ENCODE results near the gene LINGO3. TPM values are rescaled to one million over a fixed set of nuclear protein-coding genes. Genes with fewer than 3 reads are reported as not detected.
A peak's percentile ranks its signal among the peaks of the same experiment; 100 is the strongest.

Gene LINGO3
- total RNA-seq, 2 experiments from 2014 or later, result 0.16 to 0.27 TPM

- POLR2A ChIA-PET, result interaction anchor here (0.9 to 11.0 kb wide), 5 partner anchors 12 to 41 kb away, joined by 3 to 102 read pairs (median 4); partner anchors contain the start of genes AMH, JSRP1 and PLEKHJ1
Observed at GRCh38 chr19:2277138-2277537, 30.8 kb downstream of the LINGO3 start.

GRCh38 chr19:2276429-2276986 lies 31.4 kb downstream of the LINGO3 start:
- no peak for TF ChIP-seq CTCF (IDR thresholded peaks at IDR 0.05)
- no peak for DNase-seq
- Mint-ChIP-seq H3K9me3 (no peaks in the 10 kb centered on the region), H3K4me3 (no peak overlapping the region), H3K36me3 (ENCODE audit: low read depth) (peaks cover 28% of the 10 kb centered on the region), H3K27ac (no peak overlapping the region), H3K4me1 (ENCODE audit: low read depth) (peaks cover 29% of the 10 kb centered on the region), H3K27me3 (no peaks in the 10 kb centered on the region)
- ChIA-PET POLR2A (interaction anchor here (0.9 to 11.0 kb wide), 5 partner anchors 12 to 41 kb away, joined by 3 to 102 read pairs (median 4); partner anchors contain the start of genes AMH, JSRP1 and PLEKHJ1), CTCF (interaction anchor here (1.0 to 4.9 kb wide), 3 partner anchors 117 to 334 kb away, joined by 3 to 29 read pairs (median 10); no protein-coding TSS in a partner anchor)
- no peak for ATAC-seq
- intact Hi-C loops (cut with micrococcal nuclease), result loop anchor here (5.0 kb wide), 1 partner anchor 116 kb away; no protein-coding TSS in a partner anchor

More at GRCh38 chr19:2277138-2277537, 30.8 kb downstream of the LINGO3 start:
- no peaks in the 10 kb centered on the region for H3K9me3 Mint-ChIP-seq
- H3K36me3 Mint-ChIP-seq (ENCODE audit: low read depth), result peaks cover 23% of the 10 kb centered on the region
- H3K4me1 Mint-ChIP-seq (ENCODE audit: low read depth), result peaks cover 31% of the 10 kb centered on the region
- H3K4me3 Mint-ChIP-seq, result no peak overlapping the region
- no peak for ATAC-seq
- CTCF ChIA-PET, result interaction anchor here (0.9 to 1.0 kb wide), 2 partner anchors 39 to 334 kb away, joined by 3 read pairs; no protein-coding TSS in a partner anchor
- no peak for TF ChIP-seq CTCF (IDR thresholded peaks at IDR 0.05)
- no peak overlapping the region for H3K27ac Mint-ChIP-seq
- intact Hi-C loops (cut with micrococcal nuclease), result loop anchor here (5.0 kb wide), 1 partner anchor 115 kb away; no protein-coding TSS in a partner anchor
- no peak for DNase-seq
- no peaks in the 10 kb centered on the region for H3K27me3 Mint-ChIP-seq

GRCh38 chr19:2275588-2276428 lies 32.1 kb downstream of the LINGO3 start:
- H3K4me3 Mint-ChIP-seq, result no peak overlapping the region
- peaks cover 34% of the 10 kb centered on the region for H3K36me3 Mint-ChIP-seq (ENCODE audit: low read depth)
- no peak for ATAC-seq
- DNase-seq, result no peak
- ChIA-PET CTCF (interaction anchor here (1.0 to 4.9 kb wide), 4 partner anchors 13 to 120 kb away, joined by 3 to 29 read pairs (median 8); partner anchors contain the start of gene PLEKHJ1), POLR2A (interaction anchor here (0.7 to 11.0 kb wide), 8 partner anchors 12 to 126 kb away, joined by 3 to 102 read pairs (median 3); partner anchors contain the start of genes AMH and JSRP1)
- peaks cover 31% of the 10 kb centered on the region for H3K4me1 Mint-ChIP-seq (ENCODE audit: low read depth)
- H3K9me3 Mint-ChIP-seq, result no peaks in the 10 kb centered on the region
- no peak for TF ChIP-seq CTCF (IDR thresholded peaks at IDR 0.05)
- H3K27me3 Mint-ChIP-seq, result no peaks in the 10 kb centered on the region
- H3K27ac Mint-ChIP-seq, result no peak overlapping the region
- intact Hi-C loops (cut with micrococcal nuclease), result loop anchor here (5.0 kb wide), 1 partner anchor 116 kb away; no protein-coding TSS in a partner anchor

- peaks cover 31% of the 10 kb centered on the region for H3K4me1 Mint-ChIP-seq (ENCODE audit: low read depth)
- TF ChIP-seq CTCF (IDR thresholded peaks at IDR 0.05), result no peak
- no peak overlapping the region for H3K4me3 Mint-ChIP-seq
- ATAC-seq, result no peak
- no peaks in the 10 kb centered on the region for H3K27me3 Mint-ChIP-seq
- intact Hi-C loops (cut with micrococcal nuclease), result loop anchor here (5.0 kb wide), 1 partner anchor 117 kb away; no protein-coding TSS in a partner anchor
- H3K36me3 Mint-ChIP-seq (ENCODE audit: low read depth), result peaks cover 36% of the 10 kb centered on the region
- CTCF ChIA-PET, result interaction anchor here (1.0 to 4.9 kb wide), 10 partner anchors 8 to 123 kb away, joined by 3 to 29 read pairs (median 6); partner anchors contain the start of genes PEAK3 and PLEKHJ1
- peak overlapping the region; percentile 52 for H3K27ac Mint-ChIP-seq
- DNase-seq, result peak; percentile 60
- POLR2A ChIA-PET, result interaction anchor here (0.7 to 11.0 kb wide), 7 partner anchors 13 to 127 kb away, joined by 3 to 102 read pairs (median 3); partner anchors contain the start of genes AMH and JSRP1
- H3K9me3 Mint-ChIP-seq, result no peaks in the 10 kb centered on the region
Observed at GRCh38 chr19:2274931-2275535, 32.9 kb downstream of the LINGO3 start.
